Omental fat pad (tissue), 4 donors: ENCODE data around the gene FOXN1. TPM values are rescaled to one million over a fixed set of nuclear protein-coding genes. Genes with fewer than 3 reads are reported as not detected.

Experiments used
- ATAC-seq: fragments of 150-250 bp; one replicate; pipeline ENCODE4 v1.9.1; 2016; ENCODE audit warnings: mild to moderate bottlenecking, moderate library complexity; ENCODE audit not compliant: low FRiP score
- DNase-seq: peaks from one replicate; pipeline ENCODE4 v3.0.0-alpha.2; 2019; ENCODE audit warnings: low spot score
- CTCF ChIP-seq, 3 donors: fragments of 450-650 bp; IDR thresholded peaks; one replicate each; pipeline ENCODE4 v1.5.1; 2016 to 2017; ENCODE audit warnings: antibody characterized with exemption in 3 of 3, mild to moderate bottlenecking in 3 of 3, moderate library complexity in 2 of 3
- total RNA-seq, 4 donors: library from RNA; depleted of rRNA; stranded (reverse); fragments of >200 nt; gene quantifications; one replicate each; pipeline ENCODE4 v1.1.0, GENCODE V29; 2016

Gene FOXN1
- total RNA-seq, 4 donors from 2014 or later = not detected

- no peak for ATAC-seq
- no peak for DNase-seq
- TF ChIP-seq CTCF (IDR thresholded peaks at IDR 0.05) = no peak
Observed at GRCh38 chr17:28580959-28581358, 74.8 kb downstream of the FOXN1 start.

- ATAC-seq (no peak), DNase-seq (no peak)
- TF ChIP-seq CTCF (IDR thresholded peaks at IDR 0.05) = no peak
Observed at GRCh38 chr17:28582513-28582912, 76.4 kb downstream of the FOXN1 start.

GRCh38 chr17:28584434-28584833 lies 78.3 kb downstream of the FOXN1 start:
- no peak for TF ChIP-seq CTCF (IDR thresholded peaks at IDR 0.05)
- DNase-seq (no peak), ATAC-seq (no peak)

- DNase-seq = no peak
- ATAC-seq = no peak
- TF ChIP-seq CTCF (IDR thresholded peaks at IDR 0.05) = no peak
Observed at GRCh38 chr17:28585851-28586250, 79.7 kb downstream of the FOXN1 start.

Other genes with a start within 250 kb of the FOXN1 start
- 1 to 10 TPM; 3.3 to 10.0 (median 5.1) TPM for gene TMEM97, start 187.1 kb upstream of the FOXN1 start, total RNA-seq
- gene IFT20, start 170.9 kb upstream of the FOXN1 start, total RNA-seq = 10 to 100 TPM; 28.8 to 36.0 (median 35.0) TPM
- 10 to 100 TPM; 28.7 to 50.4 (median 40.4) TPM for gene TNFAIP1, start 170.6 kb upstream of the FOXN1 start, total RNA-seq
- gene POLDIP2, start 148.8 kb upstream of the FOXN1 start, total RNA-seq = 10 to 100 TPM; 62.7 to 86.0 (median 72.4) TPM
- gene SEBOX, start 141.1 kb upstream of the FOXN1 start, total RNA-seq = not detected
- gene VTN, start 136.0 kb upstream of the FOXN1 start, total RNA-seq = 10 to 100 TPM in 2 of 4 donors, 1 to 10 TPM in 2; 3.2 to 82.4 (median 14.7) TPM
- gene SARM1, start 134.7 kb upstream of the FOXN1 start, total RNA-seq = 10 to 100 TPM in 3 of 4 donors, 1 to 10 TPM in 1; 8.5 to 13.1 (median 12.3) TPM
- gene SLC46A1, start 100.1 kb upstream of the FOXN1 start, total RNA-seq = 10 to 100 TPM; 11.3 to 16.9 (median 12.9) TPM
- not detected for gene SLC13A2, start 32.7 kb upstream of the FOXN1 start, total RNA-seq
- gene UNC119, start 46.3 kb downstream of the FOXN1 start, total RNA-seq = 10 to 100 TPM; 16.8 to 32.6 (median 24.6) TPM
- gene PIGS, start 65.2 kb downstream of the FOXN1 start, total RNA-seq = 10 to 100 TPM; 33.1 to 55.5 (median 45.2) TPM
- 10 to 100 TPM; 17.3 to 83.0 (median 33.6) TPM for gene ALDOC, start 70.5 kb downstream of the FOXN1 start, total RNA-seq
- 10 to 100 TPM in 1 of 4 donors, 1 to 10 TPM in 2, under 1 TPM in 1; 0.50 to 12.0 (median 4.5) TPM for gene SPAG5, start 92.7 kb downstream of the FOXN1 start, total RNA-seq
- gene RSKR, start 107.8 kb downstream of the FOXN1 start, total RNA-seq = 10 to 100 TPM in 1 of 4 donors, 1 to 10 TPM in 3; 3.6 to 10.6 (median 8.0) TPM
- 100 to 1,000 TPM; 113 to 141 (median 121) TPM for gene BLTP2, start 138.8 kb downstream of the FOXN1 start, total RNA-seq
- 10 to 100 TPM; 38.2 to 44.4 (median 41.5) TPM for gene SDF2, start 155.6 kb downstream of the FOXN1 start, total RNA-seq
- gene SUPT6H, start 155.9 kb downstream of the FOXN1 start, total RNA-seq = 10 to 100 TPM; 51.9 to 98.8 (median 63.1) TPM
- 1 to 10 TPM; 1.2 to 6.0 (median 1.8) TPM for gene PROCA1, start 205.5 kb downstream of the FOXN1 start, total RNA-seq
- 100 to 1,000 TPM in 2 of 4 donors, 10 to 100 TPM in 2; 90.4 to 112 (median 101) TPM for gene RAB34, start 211.5 kb downstream of the FOXN1 start, total RNA-seq
- gene RPL23A, start 213.6 kb downstream of the FOXN1 start, total RNA-seq = 100 to 1,000 TPM; 568 to 719 (median 636) TPM
- 1 to 10 TPM in 3 of 4 donors, not detected in 1; 2.1 to 5.2 (median 3.6) TPM for gene TLCD1, start 219.9 kb downstream of the FOXN1 start, total RNA-seq
- 1 to 10 TPM; 1.9 to 3.4 (median 2.5) TPM for gene NEK8, start 222.4 kb downstream of the FOXN1 start, total RNA-seq
- 10 to 100 TPM in 2 of 4 donors, 1 to 10 TPM in 2; 8.4 to 66.7 (median 30.7) TPM for gene TRAF4, start 237.7 kb downstream of the FOXN1 start, total RNA-seq